Fibroblast of peridontal ligament (primary cell): ENCODE data around the gene TP53RK.

ENCODE experiments used
- DNase-seq: peaks from one replicate; pipeline ENCODE4 v3.0.0-alpha.2; 2010; ENCODE audit errors: extremely low read depth

The TP53RK gene

GRCh38 chr20:46706242-46706641 is 17.0 kb upstream of the TP53RK start:
- DNase-seq: no peak

- peak; percentile 95 for DNase-seq
These were observed 16.1 kb upstream of the TP53RK start for GRCh38 chr20:46705378-46705729.

DNA sequence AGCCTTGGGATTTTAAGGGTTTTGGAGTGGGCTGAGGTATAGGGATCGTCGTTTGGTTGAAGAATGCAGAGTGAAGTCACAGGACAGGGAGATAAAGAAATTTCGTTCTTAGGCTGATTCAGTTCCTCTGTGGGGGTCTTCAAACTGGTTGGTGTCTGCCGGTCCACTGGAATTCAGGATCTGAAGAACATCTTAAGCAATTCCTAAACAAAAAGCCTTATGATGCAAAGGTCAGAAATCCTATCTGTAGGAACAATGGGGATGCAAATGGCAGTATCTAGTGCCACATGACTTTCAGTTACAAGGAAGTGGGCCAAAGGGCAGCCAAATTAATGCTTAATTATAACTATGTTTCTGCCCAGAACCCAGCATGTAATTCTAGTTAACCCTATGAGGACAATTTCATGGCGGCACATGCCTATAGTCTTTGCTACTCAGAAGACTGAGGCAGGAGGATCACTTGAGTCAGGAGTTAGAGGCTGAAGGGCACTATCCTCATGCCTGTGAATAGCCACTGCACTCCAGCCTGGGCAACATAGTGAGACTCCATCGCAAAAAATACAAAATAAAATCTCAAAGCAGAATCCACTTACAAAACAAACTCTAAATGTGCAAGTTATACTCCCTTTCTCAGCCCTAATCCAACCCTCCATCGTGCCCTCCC is 15.6 kb upstream of the TP53RK start:
- DNase-seq: peak; percentile 71

GRCh38 chr20:46703435-46703834 is 14.2 kb upstream of the TP53RK start:
- DNase-seq: no peak

DNA sequence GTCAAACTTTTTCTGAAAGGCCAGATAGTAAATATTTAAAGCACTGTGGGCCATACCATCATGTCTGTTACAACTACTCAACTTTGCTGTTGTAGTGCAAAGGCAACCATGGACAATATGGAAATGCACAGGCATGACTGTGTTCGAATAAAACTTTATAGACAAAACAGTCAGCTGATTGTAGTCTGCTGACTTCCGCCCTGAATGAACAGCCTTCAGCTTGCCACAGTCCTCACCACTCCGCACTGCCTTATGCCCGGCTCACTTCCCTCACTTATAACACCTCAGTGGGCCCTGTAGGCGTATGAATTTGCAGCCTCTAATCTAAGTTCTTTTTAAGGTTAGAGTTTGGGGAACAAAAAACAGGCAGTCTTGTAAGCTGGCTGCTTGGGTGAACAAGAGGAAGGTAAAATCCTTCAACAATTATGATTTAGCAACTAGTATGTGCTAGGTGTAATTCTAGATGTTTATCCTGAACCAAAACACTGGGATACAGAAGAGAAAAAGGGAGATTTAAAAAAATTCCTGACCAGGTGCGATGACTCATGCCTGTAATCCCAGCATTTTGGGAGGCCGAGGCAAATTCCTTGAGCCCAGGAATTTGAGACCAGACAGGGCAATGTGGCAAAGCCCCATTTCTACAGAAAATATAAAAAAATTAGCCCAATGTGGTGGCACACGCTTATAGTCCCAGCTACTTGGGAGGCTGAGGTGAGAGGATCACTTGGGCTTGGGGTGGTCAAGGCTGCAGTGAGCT is 13.4 kb upstream of the TP53RK start:
- DNase-seq: no peak

DNA sequence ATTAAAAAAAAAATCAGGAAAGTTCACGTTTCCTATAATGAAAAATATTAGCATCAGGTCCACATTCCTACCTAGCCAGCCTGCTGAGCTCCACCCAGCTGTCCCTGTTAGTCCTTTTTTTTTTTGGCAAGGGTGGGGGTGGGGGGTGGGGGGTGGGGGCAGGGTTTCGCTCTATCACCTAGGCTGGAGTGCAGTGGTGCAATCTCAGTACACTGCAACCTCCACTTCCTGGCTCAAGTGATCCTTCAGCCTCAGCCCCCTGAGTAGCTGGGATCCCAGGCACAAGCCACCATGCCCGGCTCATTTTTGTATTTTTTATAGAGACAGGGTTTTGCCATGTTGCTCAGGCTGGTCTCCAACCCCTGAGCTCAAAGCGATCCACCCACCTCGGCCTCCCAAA is 12.7 kb upstream of the TP53RK start:
- DNase-seq: no peak

DNA sequence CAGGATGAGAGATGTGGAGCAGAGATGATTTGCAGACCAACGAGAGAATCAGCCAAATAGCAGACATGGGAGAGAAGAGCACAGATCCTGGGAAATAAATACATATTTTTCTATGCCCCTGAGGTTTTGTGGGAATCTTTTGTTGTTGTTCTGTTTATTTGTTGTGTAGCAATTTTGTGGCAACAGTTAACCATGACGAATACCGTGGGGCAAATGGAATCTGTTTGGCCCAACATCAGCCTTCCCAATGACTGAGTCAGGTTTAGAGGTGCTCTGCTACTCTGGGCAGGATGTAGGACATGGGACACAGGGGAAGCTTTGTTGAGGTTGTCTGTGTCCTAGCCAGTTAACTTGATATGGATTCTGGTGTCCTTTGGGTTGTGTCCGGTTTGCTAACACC is 12.3 kb upstream of the TP53RK start:
- DNase-seq: peak; percentile 56

- no peak for DNase-seq
These were observed 11.8 kb upstream of the TP53RK start for GRCh38 chr20:46701057-46701456.

DNA sequence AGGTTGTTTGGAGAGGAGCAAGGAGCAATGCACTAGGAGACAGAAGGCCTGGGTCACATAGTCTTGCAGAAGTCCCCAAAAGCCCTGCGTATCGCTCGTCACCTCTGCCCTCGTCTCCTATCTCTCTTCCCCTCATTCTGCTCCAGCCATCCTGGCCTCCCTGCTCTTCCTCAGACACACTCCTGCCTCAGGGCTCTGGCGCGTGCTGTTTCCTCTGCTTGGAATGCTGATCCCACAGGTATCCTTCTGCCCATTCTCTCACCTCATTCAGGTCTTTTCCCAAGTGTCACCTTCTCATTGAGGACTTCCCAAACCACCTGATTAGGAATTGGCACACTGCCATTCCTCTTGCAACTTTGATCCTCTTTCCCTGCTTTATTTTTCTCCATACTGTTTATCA is 11.2 kb upstream of the TP53RK start:
- no peak for DNase-seq

DNA sequence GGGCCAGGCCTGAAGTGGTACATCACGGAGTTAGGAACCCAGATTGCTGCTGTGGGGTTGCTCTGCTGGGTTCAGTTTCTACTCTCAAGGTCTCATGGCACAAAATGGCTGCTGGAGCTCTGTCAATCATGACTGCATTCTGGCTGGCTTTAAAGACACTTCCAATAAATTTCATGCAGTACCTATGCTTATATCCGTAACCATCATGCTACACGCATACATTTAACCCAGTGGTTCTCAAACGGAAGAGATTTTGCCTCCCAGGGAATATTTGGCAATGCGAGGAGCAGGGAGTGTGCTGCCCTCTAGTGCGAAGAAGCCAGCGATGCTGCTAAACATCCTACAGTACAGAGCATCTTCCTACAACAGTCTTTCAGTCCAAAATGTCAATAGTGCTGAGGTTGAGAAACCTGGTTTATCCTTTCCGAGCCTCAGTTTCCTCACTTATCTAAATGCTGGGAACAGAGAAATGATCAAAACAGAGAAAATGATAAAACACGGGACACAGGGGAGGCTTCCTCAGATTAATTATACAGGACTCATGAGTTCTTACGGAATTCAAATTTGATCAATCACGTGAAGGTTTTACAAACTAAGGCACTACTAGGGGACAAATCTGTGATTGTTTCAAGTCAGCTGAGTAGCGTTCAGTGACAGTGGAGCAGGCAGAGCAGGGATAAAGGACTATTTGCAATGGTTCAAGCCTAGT is 10.6 kb upstream of the TP53RK start:
- DNase-seq: peak; percentile 55

GRCh38 chr20:46698788-46699187 is 9.5 kb upstream of the TP53RK start:
- no peak for DNase-seq

DNA sequence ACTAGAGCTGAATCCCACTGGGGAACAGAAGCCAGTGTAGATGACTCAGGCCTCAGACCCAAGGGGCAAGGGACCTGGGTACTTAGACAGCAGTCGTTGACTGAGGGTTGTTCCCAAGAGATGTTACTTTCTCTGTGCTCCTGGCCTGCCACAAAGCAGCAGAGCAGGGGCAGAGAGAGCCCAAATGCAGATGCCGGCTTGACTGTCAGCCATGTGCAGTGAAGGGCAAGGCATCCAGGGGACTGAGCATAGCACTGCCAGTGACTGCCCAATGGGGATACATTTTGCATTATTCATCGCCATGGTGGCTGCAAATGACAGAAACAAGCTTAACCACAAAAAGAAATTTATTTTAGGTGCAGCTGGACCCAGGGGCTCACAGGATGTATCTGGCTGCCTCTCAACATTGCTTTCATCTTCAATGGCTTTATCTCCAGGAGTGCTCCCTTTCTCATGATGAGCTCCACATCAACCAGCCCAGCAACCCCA is 7.6 kb upstream of the TP53RK start:
- no peak for DNase-seq

DNA sequence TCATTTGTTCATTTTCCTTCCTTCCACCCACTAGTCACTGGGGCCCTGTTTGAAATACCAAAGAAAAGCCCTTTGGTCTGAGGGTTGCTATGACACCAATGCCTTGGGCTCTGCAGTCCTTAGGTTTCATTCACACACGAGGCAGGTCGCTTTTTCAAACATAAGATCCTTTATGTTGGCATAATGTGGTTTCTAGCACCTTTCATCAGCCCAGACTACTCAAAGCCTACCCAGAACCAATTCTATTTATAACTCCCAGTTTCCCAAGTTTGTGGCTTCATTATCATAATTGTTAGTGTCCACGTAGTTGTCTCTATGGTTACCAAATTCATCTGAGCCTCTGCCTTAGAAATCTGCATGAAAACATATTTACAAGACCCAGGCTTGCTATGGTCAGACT is 6.6 kb upstream of the TP53RK start:
- peak; percentile 96 for DNase-seq

DNA sequence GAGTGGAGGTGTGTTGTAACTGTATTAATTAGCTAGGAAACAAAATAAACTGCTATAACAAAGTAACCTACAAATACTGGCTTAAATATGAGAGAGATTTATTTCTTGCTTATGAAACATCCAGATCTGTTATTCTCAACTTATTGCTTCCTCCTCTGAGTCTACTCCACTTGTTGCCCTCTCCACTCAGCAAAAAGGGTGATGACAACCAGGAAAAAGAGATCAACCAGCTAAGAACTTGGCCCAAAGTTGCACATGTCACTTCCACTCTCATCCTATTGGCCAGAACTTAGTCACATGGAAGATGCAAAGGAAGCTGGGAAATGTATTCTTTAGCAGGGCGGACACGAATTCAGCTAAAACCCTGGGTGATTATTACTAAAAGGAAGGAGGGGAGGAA is 5.2 kb upstream of the TP53RK start:
- DNase-seq: peak; percentile 44

GRCh38 chr20:46691196-46691595 is 2.0 kb upstream of the TP53RK start:
- no peak for DNase-seq

GRCh38 chr20:46690219-46691106 is 1.2 kb upstream of the TP53RK start:
- DNase-seq: peak; percentile 61

GRCh38 chr20:46689754-46690085 is 476 bp upstream of the TP53RK start:
- DNase-seq: no peak

- peak; percentile 59 for DNase-seq
These were observed 828 bp downstream of the TP53RK start for GRCh38 chr20:46688151-46689081.

- DNase-seq: peak; percentile 78
These were observed 5.1 kb downstream of the TP53RK start for GRCh38 chr20:46683939-46684750.

GRCh38 chr20:46683668-46683938 is 5.6 kb downstream of the TP53RK start:
- no peak for DNase-seq
